ENCODE measurements around the gene AGPAT2. TPM values are rescaled to one million over a fixed set of nuclear protein-coding genes. Genes with fewer than 3 reads are reported as not detected.

AGPAT2 gene
- total and polyA plus RNA-seq, 2 of the 4 experiments (the other 2 are of a cell fraction), result 16.1 to 39.5 TPM

- Histone ChIP-seq H3K27ac (ENCODE audit: insufficient read depth, low read length) (no peak overlapping the region), H3K36me3 (ENCODE audit: control insufficient read depth, insufficient read depth, low read length) (no peaks in the 10 kb centered on the region), H4K5ac (ENCODE audit: low read depth, low read length) (no peak overlapping the region), H3K9ac (ENCODE audit: low read depth, low read length) (no peak overlapping the region), H3K4me2 (ENCODE audit: low read depth, low read length) (no peak overlapping the region), H4K91ac (ENCODE audit: insufficient read depth, low read depth, low read length) (no peak overlapping the region), H2BK15ac (ENCODE audit: low read depth, low read length) (no peak overlapping the region), H3K27me3 (ENCODE audit: control insufficient read depth, insufficient read depth, low read length) (peaks cover 25% of the 10 kb centered on the region), H3K23ac (ENCODE audit: low read depth, low read length) (no peak overlapping the region), H3K4me1 (ENCODE audit: control insufficient read depth, insufficient read depth, low read length) (0 out of 2 replicates have a peak, but pooled peaks cover 2% of the 10 kb centered on the region), H4K8ac (ENCODE audit: low read depth in 2 of 2, low read length in 2 of 2) (no peak overlapping the region), H2BK120ac (ENCODE audit: low read depth, low read length) (no peak overlapping the region), H2BK20ac (ENCODE audit: low read depth, low read length) (no peak overlapping the region), H2AK9ac (replicated peaks; ENCODE audit: low read depth, low read length, poor library complexity) (no peak overlapping the region), H2AFZ (replicated peaks; ENCODE audit: low read length, poor library complexity) (no peak overlapping the region), H3K14ac (replicated peaks; ENCODE audit: low read depth, low read length) (no peak overlapping the region), H3K9me3 (ENCODE audit: control insufficient read depth, insufficient read depth, low read length) (no peaks in the 10 kb centered on the region), H4K20me1 (ENCODE audit: insufficient read depth, low read length) (no peaks in the 10 kb centered on the region), H3K79me1 (ENCODE audit: low read depth in 1 of 2, low read length in 2 of 2) (no peaks in the 10 kb centered on the region), H3K4ac (ENCODE audit: low read depth, low read length) (no peak overlapping the region), H2AK5ac (ENCODE audit: low read depth, low read length) (no peak overlapping the region), H2BK5ac (ENCODE audit: low read depth, low read length, poor library complexity, severe bottlenecking) (no peak overlapping the region), H3K56ac (ENCODE audit: extremely low read depth, insufficient read depth, low read length) (no peak overlapping the region), H3K18ac (ENCODE audit: low read depth, low read length) (no peak overlapping the region), H3K4me3 (ENCODE audit: insufficient read depth, low read depth, low read length) (no peak overlapping the region), H3K9me1 (ENCODE audit: insufficient read depth, low read length) (no peaks in the 10 kb centered on the region)
- BruUV-seq (replicated peaks), result no TSS peak
- in situ Hi-C loops (cut with MboI; ENCODE audit: low sequenced_read_pairs), result no loop called here
- ATAC-seq (ENCODE audit: low read depth), result no peak
- ChIA-PET CTCF (no interaction called here), POLR2A (ENCODE audit: unreplicated experiment) (no interaction called here)
- TF ChIP-seq FOS (IDR thresholded peaks at IDR 0.05; ENCODE audit: low read depth, low read length) (no peak), BHLHE40 (IDR thresholded peaks at IDR 0.05; ENCODE audit: low read depth, low read length) (no peak), RAD21 (IDR thresholded peaks at IDR 0.05; ENCODE audit: low read length) (no peak), RCOR1 (IDR thresholded peaks at IDR 0.05; ENCODE audit: insufficient replicate concordance, low read length) (no peak), MAFK (IDR thresholded peaks at IDR 0.05; ENCODE audit: low read depth, low read length) (no peak), CHD1 (IDR thresholded peaks at IDR 0.05; ENCODE audit: low read depth, low read length) (no peak), USF2 (IDR thresholded peaks at IDR 0.05; ENCODE audit: low read depth, low read length) (no peak), NFE2L2 (IDR thresholded peaks at IDR 0.05; ENCODE audit: low read depth, low read length) (no peak), CEBPB (IDR thresholded peaks at IDR 0.05; ENCODE audit: low read depth, low read length) (no peak), RFX5 (IDR thresholded peaks at IDR 0.05; ENCODE audit: low read depth, low read length) (no peak), MXI1 (IDR thresholded peaks at IDR 0.05; ENCODE audit: borderline replicate concordance, low read depth, low read length) (no peak), ELK1 (IDR thresholded peaks at IDR 0.05; ENCODE audit: borderline replicate concordance, low read depth, low read length) (no peak), SMC3 (IDR thresholded peaks at IDR 0.05; ENCODE audit: low read depth, low read length) (no peak), CTCF (conservative IDR thresholded peaks at IDR 0.05; ENCODE audit: low read depth, low read length) (no peak)
- 70% methylated on average over 16 of the region's 23 CpGs; no CpG with 5 or more reads in 1 of the 2 experiments for WGBS, 2 experiments (ENCODE audit: extremely low coverage in 2 of 2, insufficient read length in 1 of 2)
- DNase-seq, result no peak
- dilution Hi-C loops (cut with HindIII; ENCODE audit: low sequenced_read_pairs, unreplicated experiment), result no loop called here
- intact Hi-C loops (cut with micrococcal nuclease), result no loop called here
Observed at GRCh38 chr9:136697146-136697820, 10.0 kb upstream of the AGPAT2 start.

Measured in IMR-90 (cell line).